ENCODE data around the gene STX16. TPM values are rescaled to one million over a fixed set of nuclear protein-coding genes. Genes with fewer than 3 reads are reported as not detected.

STX16 gene, protein sequence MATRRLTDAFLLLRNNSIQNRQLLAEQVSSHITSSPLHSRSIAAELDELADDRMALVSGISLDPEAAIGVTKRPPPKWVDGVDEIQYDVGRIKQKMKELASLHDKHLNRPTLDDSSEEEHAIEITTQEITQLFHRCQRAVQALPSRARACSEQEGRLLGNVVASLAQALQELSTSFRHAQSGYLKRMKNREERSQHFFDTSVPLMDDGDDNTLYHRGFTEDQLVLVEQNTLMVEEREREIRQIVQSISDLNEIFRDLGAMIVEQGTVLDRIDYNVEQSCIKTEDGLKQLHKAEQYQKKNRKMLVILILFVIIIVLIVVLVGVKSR
- total RNA-seq = 12.3 and 58.0 TPM in 2 replicates

GRCh38 chr20:58650776-58651558 lies at the start of gene STX16:
Gene STX16 (plus strand): TSS chr20:58651283. CDS start chr20:58652007, 724 bp downstream.

DNA sequence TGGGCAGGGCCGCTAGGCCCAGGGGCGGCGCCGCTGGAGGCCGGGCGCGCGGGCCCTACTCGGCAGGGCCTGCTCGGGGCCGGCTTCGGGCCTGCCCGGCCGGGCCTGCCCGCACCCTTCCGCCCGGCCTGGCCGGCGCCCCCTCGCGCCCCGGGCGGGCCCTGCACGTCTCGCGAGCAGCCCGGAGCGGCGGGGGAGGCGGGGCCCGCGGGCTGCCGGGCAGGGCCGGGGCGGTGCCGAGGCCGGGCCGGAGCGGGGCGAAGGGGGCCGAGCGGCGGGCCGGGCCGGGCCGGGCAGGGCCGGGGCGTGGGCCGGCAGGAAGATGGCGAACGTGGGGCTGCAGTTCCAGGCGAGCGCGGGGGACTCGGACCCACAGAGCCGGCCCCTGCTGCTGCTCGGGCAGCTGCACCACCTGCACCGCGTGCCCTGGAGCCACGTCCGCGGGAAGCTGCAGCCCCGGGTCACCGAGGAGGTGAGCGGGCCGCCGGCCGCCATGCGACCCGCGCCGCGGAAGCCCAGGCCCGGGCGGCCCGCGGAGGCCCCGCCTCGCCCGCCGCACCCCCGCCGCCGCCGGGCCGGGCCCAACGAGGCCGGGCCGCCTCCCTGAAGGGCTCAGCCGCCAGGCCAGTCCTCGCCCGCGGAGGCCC lies 41.6 kb downstream of the STX16 start, which contains the start of gene NPEPL1:
TSS of gene NPEPL1 (plus strand) at position 222 of the 647 bp plus-strand sequence. CDS start at position 323, 101 bp downstream.

Other genes with a start within 250 kb of the STX16 start
- gene APCDD1L, start 135.9 kb upstream of the STX16 start, total RNA-seq = 0.12 and 3.7 TPM in 2 replicates
- 19.3 and 25.4 TPM in 2 replicates for gene NPEPL1, start 41.5 kb downstream of the STX16 start, total RNA-seq
- gene GNAS-AS1, start 199.6 kb downstream of the STX16 start, total RNA-seq = 0.47 TPM in 1 of 2 replicates, not detected in the other
- 607 and 657 TPM in 2 replicates for gene GNAS, start 201.4 kb downstream of the STX16 start, total RNA-seq